GM12878 (cell line): ENCODE data around the gene KRTAP4-1. TPM values are rescaled to one million over a fixed set of nuclear protein-coding genes. Genes with fewer than 3 reads are reported as not detected.
"Not testable (repeated sequence)": the region's sequence is repeated elsewhere in the genome, so short reads cannot be mapped to it uniquely, and the experiment has no call there.

Experiments used
- ATAC-seq: fragments of 200-7000 bp; cut with Tn5 transposase; 3 replicates; pipeline ENCODE4 v1.9.1; 2020; ENCODE audit warnings: mild to moderate bottlenecking, moderate library complexity
- BruUV-seq: library from RNA; stranded (reverse); fragments of 400-500 nt; replicated peaks from 2 replicates; lab custom pipeline; 2021; lab: Mats Ljungman, UMichigan
- CTCF ChIA-PET: fragments of 300-600 bp; sonication (Branson Sonifier 250); formaldehyde crosslinking; extraction: SDS; loops from one replicate; lab custom pipeline; 2021; ENCODE audit warnings: inconsistent platforms; lab: Yijun Ruan, JAX
- POLR2A ChIA-PET: fragments of 350-600 bp; formaldehyde crosslinking; extraction: SDS; loops from one replicate; lab custom pipeline; 2021; ENCODE audit warnings: inconsistent platforms; lab: Charles Lee
- RAD21 ChIA-PET: fragments of 300-600 bp; sonication (Branson Sonifier 250); formaldehyde crosslinking; loops from one replicate; lab custom pipeline; 2023; ENCODE audit warnings: antibody characterized with exemption; ENCODE audit not compliant: unreplicated experiment; lab: Charles Lee
- SMC1A ChIA-PET: fragments of 300-600 bp; sonication (Branson Sonifier 250); formaldehyde crosslinking; loops from one replicate; lab custom pipeline; 2023; ENCODE audit not compliant: unreplicated experiment, uncharacterized antibody; lab: Charles Lee
- DNase-seq: peaks from one replicate; pipeline ENCODE4 v3.0.0-alpha.2; 2011; ENCODE audit warnings: low read depth, low spot score
- FAIRE-seq: peaks from 3 replicates; lab custom pipeline; 2011; peaks lifted over from hg19 to GRCh38; lab: Jason Lieb, UNC
- H2AFZ ChIP-seq: 2 replicates; pipeline ENCODE4 v1.6.0; 2011; ENCODE audit warnings: low read depth, low read length, control low read depth; ENCODE audit not compliant: control insufficient read depth
- H3K27ac ChIP-seq: 2 replicates; pipeline ENCODE4 v1.5.1; 2011; ENCODE audit warnings: control low read depth; ENCODE audit not compliant: control insufficient read depth, insufficient read depth
- H3K27me3 ChIP-seq, 2 experiments: replicated peaks in 1 of 2; 2 replicates each; pipeline versions ENCODE4 v1.6.0 to v1.6.1; 2011; ENCODE audit warnings: low read length in 1 of 2; ENCODE audit not compliant: control insufficient read depth in 2 of 2, insufficient read depth in 2 of 2
- H3K36me3 ChIP-seq, 2 experiments: 2 replicates each; pipeline ENCODE4 v1.5.1; 2011; ENCODE audit warnings: low read length in 1 of 2; ENCODE audit not compliant: control insufficient read depth in 2 of 2, insufficient read depth in 2 of 2
- H3K4me1 ChIP-seq: 2 replicates; pipeline ENCODE4 v1.6.1; 2011; ENCODE audit warnings: mild to moderate bottlenecking, low read length, moderate library complexity, mixed read lengths; ENCODE audit not compliant: control insufficient read depth, insufficient read depth
- H3K4me2 ChIP-seq: 2 replicates; pipeline ENCODE4 v1.6.0; 2011; ENCODE audit warnings: control low read depth; ENCODE audit not compliant: control insufficient read depth, insufficient read depth
- H3K4me3 ChIP-seq: fragments of 200-600 bp; sonication (generic); 2 replicates; pipeline ENCODE4 v1.5.1; 2016
- H3K79me2 ChIP-seq: 2 replicates; pipeline ENCODE4 v1.6.0; 2011; ENCODE audit warnings: low read length; ENCODE audit not compliant: control insufficient read depth, insufficient read depth
- H3K9ac ChIP-seq: 2 replicates; pipeline ENCODE4 v1.8.0; 2011; ENCODE audit warnings: low read length, control low read depth, mixed read lengths; ENCODE audit not compliant: control insufficient read depth, insufficient read depth
- H3K9me3 ChIP-seq: replicated peaks from 3 replicates; pipeline ENCODE4 v1.5.1; 2011; ENCODE audit warnings: mild to moderate bottlenecking, low read length; ENCODE audit not compliant: control insufficient read depth, insufficient read depth
- H4K20me1 ChIP-seq: 2 replicates; pipeline ENCODE4 v1.6.0; 2011; ENCODE audit not compliant: control insufficient read depth, insufficient read depth
- HDGF ChIP-seq: fragments of 450-650 bp; IDR thresholded peaks from 2 replicates; pipeline ENCODE4 v1.6.1; 2016; ENCODE audit warnings: antibody characterized with exemption
- IRF4 ChIP-seq: IDR thresholded peaks from 2 replicates; pipeline ENCODE4 v1.6.1; 2011; ENCODE audit warnings: low read depth, low read length
- MEF2A ChIP-seq: IDR thresholded peaks from 2 replicates; pipeline ENCODE4 v1.6.1; 2011; ENCODE audit warnings: low read depth, mild to moderate bottlenecking, low read length, moderate library complexity; ENCODE audit not compliant: insufficient read depth
- MTA3 ChIP-seq: IDR thresholded peaks from 2 replicates; pipeline ENCODE4 v1.6.1; 2012; ENCODE audit warnings: low read length, inconsistent platforms, borderline replicate concordance
- WRNIP1 ChIP-seq: IDR thresholded peaks from 2 replicates; pipeline ENCODE4 v1.6.1; 2011; ENCODE audit warnings: low read depth, low read length, improper control_type of control experiment, borderline replicate concordance
- WGBS: methylation state at CpG from one replicate; pipeline ENCODE4 v1.1.6; 2016; ENCODE audit warnings: low lambda C conversion rate; ENCODE audit not compliant: insufficient replicate concordance, insufficient coverage; ENCODE audit errors: missing lambda C conversion rate; 5-methylcytosine and 5-hydroxymethylcytosine counted together
- in situ Hi-C: fragments of 300-500 bp; cut with MboI; formaldehyde crosslinking; loops from 9 replicates; pipeline ENCODE4 v1.14.3; 2018; ENCODE audit warnings: mixed read lengths
- intact Hi-C: fragments of 100-400 bp; cut with micrococcal nuclease; formaldehyde crosslinking; loops from one replicate; pipeline ENCODE4 v1.14.2; 2022; ENCODE audit not compliant: unreplicated experiment
- polyA plus RNA-seq, 11 experiments: library from polyadenylated mRNA; depleted of rRNA in 4 of 11; unstranded in 6 of 11; stranded (reverse) in 5 of 11; fragments of >200 nt; fragmentation: Nextera tagmentation in 4 of 11; fragmentation: Illumina TruSeq in 1 of 11; extraction: Ambion mirVana in 4 of 11; extraction: Trizol in 1 of 11; gene quantifications; 1 replicate in 1 of 11; 2 replicates in 10 of 11; pipeline versions ENCODE4 v1.2.1 to v1.2.3, GENCODE V29; 2011 to 2016; ENCODE audit warnings: inconsistent platforms in 2 of 11, missing spikeins in 2 of 11, low read depth in 1 of 11
- total RNA-seq, 4 experiments: library from RNA; depleted of rRNA in 3 of 4; stranded (reverse); fragments of >200 nt in 3 of 4; fragmentation: Illumina TruSeq in 1 of 4; extraction: Trizol in 1 of 4; gene quantifications; 2 replicates each; pipeline versions ENCODE4 v1.2.1 to v1.2.3, GENCODE V29; 2013 to 2021
- TF ChIP-seq, protein P1 (sequence below): fragments of 450-650 bp; formaldehyde crosslinking; IDR thresholded peaks from 2 replicates; pipeline ENCODE4 v1.4.0; 2020; ENCODE audit warnings: mild to moderate bottlenecking, moderate library complexity
- TF ChIP-seq, protein P2 (sequence below): fragments of 450-650 bp; conservative IDR thresholded peaks from 2 replicates; pipeline ENCODE4 v1.6.1; 2017; ENCODE audit warnings: mild to moderate bottlenecking, moderate library complexity

KRTAP4-1 gene
- total and polyA plus RNA-seq, 10 of the 15 experiments (the other 5 are each of a cell fraction or from before 2014, with no cell fraction given), result not detected

DNA sequence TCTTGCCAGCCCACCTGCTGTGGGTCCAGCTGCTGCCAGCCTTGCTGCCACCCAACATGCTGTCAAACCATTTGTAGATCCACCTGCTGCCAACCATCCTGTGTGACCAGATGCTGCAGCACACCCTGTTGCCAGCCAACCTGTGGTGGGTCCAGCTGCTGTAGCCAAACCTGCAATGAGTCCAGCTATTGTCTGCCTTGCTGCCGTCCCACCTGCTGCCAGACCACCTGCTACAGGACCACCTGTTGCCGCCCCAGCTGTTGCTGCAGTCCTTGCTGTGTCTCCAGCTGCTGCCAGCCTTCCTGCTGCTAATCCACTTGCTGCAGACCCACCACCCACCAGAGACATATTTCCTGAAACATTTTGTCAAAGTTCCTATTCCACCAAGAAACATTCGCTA, 5.6 kb upstream of the KRTAP4-1 start (continued):
- TF ChIP-seq, protein P1, sequence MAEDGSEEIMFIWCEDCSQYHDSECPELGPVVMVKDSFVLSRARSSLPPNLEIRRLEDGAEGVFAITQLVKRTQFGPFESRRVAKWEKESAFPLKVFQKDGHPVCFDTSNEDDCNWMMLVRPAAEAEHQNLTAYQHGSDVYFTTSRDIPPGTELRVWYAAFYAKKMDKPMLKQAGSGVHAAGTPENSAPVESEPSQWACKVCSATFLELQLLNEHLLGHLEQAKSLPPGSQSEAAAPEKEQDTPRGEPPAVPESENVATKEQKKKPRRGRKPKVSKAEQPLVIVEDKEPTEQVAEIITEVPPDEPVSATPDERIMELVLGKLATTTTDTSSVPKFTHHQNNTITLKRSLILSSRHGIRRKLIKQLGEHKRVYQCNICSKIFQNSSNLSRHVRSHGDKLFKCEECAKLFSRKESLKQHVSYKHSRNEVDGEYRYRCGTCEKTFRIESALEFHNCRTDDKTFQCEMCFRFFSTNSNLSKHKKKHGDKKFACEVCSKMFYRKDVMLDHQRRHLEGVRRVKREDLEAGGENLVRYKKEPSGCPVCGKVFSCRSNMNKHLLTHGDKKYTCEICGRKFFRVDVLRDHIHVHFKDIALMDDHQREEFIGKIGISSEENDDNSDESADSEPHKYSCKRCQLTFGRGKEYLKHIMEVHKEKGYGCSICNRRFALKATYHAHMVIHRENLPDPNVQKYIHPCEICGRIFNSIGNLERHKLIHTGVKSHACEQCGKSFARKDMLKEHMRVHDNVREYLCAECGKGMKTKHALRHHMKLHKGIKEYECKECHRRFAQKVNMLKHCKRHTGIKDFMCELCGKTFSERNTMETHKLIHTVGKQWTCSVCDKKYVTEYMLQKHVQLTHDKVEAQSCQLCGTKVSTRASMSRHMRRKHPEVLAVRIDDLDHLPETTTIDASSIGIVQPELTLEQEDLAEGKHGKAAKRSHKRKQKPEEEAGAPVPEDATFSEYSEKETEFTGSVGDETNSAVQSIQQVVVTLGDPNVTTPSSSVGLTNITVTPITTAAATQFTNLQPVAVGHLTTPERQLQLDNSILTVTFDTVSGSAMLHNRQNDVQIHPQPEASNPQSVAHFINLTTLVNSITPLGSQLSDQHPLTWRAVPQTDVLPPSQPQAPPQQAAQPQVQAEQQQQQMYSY, result no peak
- TF ChIP-seq IRF4 (no peak), MTA3 (no peak), WRNIP1 (no peak), HDGF (no peak), MEF2A (no peak)
- TF ChIP-seq, protein P2, sequence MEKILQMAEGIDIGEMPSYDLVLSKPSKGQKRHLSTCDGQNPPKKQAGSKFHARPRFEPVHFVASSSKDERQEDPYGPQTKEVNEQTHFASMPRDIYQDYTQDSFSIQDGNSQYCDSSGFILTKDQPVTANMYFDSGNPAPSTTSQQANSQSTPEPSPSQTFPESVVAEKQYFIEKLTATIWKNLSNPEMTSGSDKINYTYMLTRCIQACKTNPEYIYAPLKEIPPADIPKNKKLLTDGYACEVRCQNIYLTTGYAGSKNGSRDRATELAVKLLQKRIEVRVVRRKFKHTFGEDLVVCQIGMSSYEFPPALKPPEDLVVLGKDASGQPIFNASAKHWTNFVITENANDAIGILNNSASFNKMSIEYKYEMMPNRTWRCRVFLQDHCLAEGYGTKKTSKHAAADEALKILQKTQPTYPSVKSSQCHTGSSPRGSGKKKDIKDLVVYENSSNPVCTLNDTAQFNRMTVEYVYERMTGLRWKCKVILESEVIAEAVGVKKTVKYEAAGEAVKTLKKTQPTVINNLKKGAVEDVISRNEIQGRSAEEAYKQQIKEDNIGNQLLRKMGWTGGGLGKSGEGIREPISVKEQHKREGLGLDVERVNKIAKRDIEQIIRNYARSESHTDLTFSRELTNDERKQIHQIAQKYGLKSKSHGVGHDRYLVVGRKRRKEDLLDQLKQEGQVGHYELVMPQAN, result no peak
- TF ChIP-seq, all 136 proteins: peak for 0

DNA sequence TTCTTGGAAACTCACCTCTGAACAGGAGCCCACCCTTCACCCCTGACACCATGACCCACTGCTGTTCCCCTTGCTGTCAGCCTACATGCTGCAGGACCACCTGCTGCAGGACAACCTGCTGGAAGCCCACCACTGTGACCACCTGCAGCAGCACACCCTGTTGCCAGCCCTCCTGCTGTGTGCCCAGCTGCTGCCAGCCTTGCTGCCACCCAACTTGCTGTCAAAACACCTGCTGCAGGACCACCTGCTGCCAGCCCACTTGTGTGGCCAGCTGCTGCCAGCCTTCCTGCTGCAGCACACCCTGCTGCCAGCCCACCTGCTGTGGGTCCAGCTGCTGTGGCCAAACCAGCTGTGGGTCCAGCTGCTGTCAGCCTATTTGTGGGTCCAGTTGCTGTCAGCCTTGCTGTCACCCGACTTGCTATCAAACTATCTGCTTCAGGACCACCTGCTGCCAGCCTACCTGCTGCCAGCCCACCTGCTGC, 5.2 kb upstream of the KRTAP4-1 start, which contains the start of gene KRTAP9-1:
Gene KRTAP9-1 (plus strand): TSS at position 51 of the 482 bp plus-strand sequence. CDS start 0 bp downstream, at position 51.
- intact Hi-C loops, H3K4me3 ChIP-seq, H4K20me1 ChIP-seq, H3K27me3 ChIP-seq, H3K36me3 ChIP-seq, CTCF ChIA-PET, H3K79me2 ChIP-seq, H3K27ac ChIP-seq, H3K4me2 ChIP-seq, POLR2A ChIA-PET, H3K9ac ChIP-seq, H2AFZ ChIP-seq, BruUV-seq, RAD21 ChIA-PET, ATAC-seq, FAIRE-seq, H3K4me1 ChIP-seq, H3K9me3 ChIP-seq, DNase-seq: not testable (repeated sequence)
- 0% methylated on average over 1 of the region's 1 CpG for WGBS
- in situ Hi-C loops, result loop anchor here (10.0 kb wide), 1 partner anchor 55 kb away; the partner anchor contains the start of gene KRTAP9-4
- SMC1A ChIA-PET, result interaction anchor here (1.2 kb wide), 1 partner anchor 40 kb away, joined by 3 read pairs; no protein-coding TSS in a partner anchor
